HCT116 (cell line): ENCODE results near the gene JDP2. TPM values are rescaled to one million over a fixed set of nuclear protein-coding genes. Genes with fewer than 3 reads are reported as not detected.

Source experiments
- ATAC-seq: fragments of 200-7000 bp; cut with Tn5 transposase; 2 replicates; pipeline ENCODE4 v1.9.1; 2020; ENCODE audit warnings: mild to moderate bottlenecking, moderate library complexity
- BruUV-seq: library from RNA; stranded (reverse); fragments of 400-500 nt; replicated peaks from 2 replicates; lab custom pipeline; 2021; lab: Mats Ljungman, UMichigan
- CTCF ChIA-PET: fragments of 300-600 bp; sonication (Branson Sonifier 250); formaldehyde crosslinking; loops from one replicate; lab custom pipeline; 2021; ENCODE audit warnings: antibody characterized with exemption; lab: Charles Lee
- POLR2A ChIA-PET: fragments of 300-600, 350-600 bp; sonication (Branson Sonifier 250); formaldehyde crosslinking; loops from one replicate; lab custom pipeline; 2021; ENCODE audit warnings: antibody characterized with exemption; lab: Charles Lee
- RAD21 ChIA-PET, 2 experiments: fragments of 300-600 bp; sonication (Branson Sonifier 250); formaldehyde crosslinking; loops; one replicate each; lab custom pipeline; 2023; ENCODE audit warnings: low total read pairs in 2 of 2; ENCODE audit not compliant: uncharacterized antibody in 2 of 2, unreplicated experiment in 2 of 2, low non-redundant PET in 1 of 2; lab: Charles Lee
- DNase-seq: peaks from one replicate; pipeline ENCODE4 v3.0.0-alpha.2; 2010; ENCODE audit warnings: low read depth, low spot score
- H2AFZ ChIP-seq: fragments of 200-600 bp; shearing (Covaris generic), sonication (generic); 2 replicates; pipeline ENCODE4 v1.6.1; 2017; ENCODE audit warnings: low read depth, mixed run types, mixed read lengths, antibody characterized with exemption, low read length; ENCODE audit not compliant: poor library complexity, severe bottlenecking
- H3K27ac ChIP-seq: 2 replicates; pipeline ENCODE4 v1.5.1; 2012; ENCODE audit warnings: low read depth, low read length
- H3K27me3 ChIP-seq: fragments of 200-600 bp; sonication (generic); 2 replicates; pipeline ENCODE4 v1.6.1; 2016; ENCODE audit warnings: mixed run types, low read length, mixed read lengths; ENCODE audit not compliant: insufficient read depth
- H3K36me3 ChIP-seq, 2 experiments: fragments of 200-500 bp in 1 of 2; fragments of 200-600 bp in 1 of 2; sonication (Bioruptor generic) in 1 of 2; sonication (generic) in 1 of 2; 2 replicates each; pipeline versions ENCODE4 v1.5.1 to v1.6.1; 2014 to 2016; ENCODE audit warnings: low read length in 2 of 2, inconsistent platforms in 1 of 2, mixed read lengths in 1 of 2, mixed run types in 1 of 2; ENCODE audit not compliant: insufficient read depth in 2 of 2, control insufficient read depth in 1 of 2
- H3K4me1 ChIP-seq, 2 experiments: fragments of 200-600 bp in 1 of 2; sonication (generic) in 1 of 2; 2 replicates each; pipeline versions ENCODE4 v1.5.1 to v1.6.1; 2012 to 2017; ENCODE audit warnings: low read length in 2 of 2, inconsistent platforms in 1 of 2, mild to moderate bottlenecking in 1 of 2, mixed read lengths in 1 of 2, mixed run types in 1 of 2, moderate library complexity in 1 of 2; ENCODE audit not compliant: insufficient read depth in 2 of 2, control insufficient read depth in 1 of 2
- H3K4me2 ChIP-seq: fragments of 200-600 bp; sonication (generic); 2 replicates; pipeline ENCODE4 v1.6.1; 2017; ENCODE audit warnings: mixed run types, low read length, mixed read lengths
- H3K4me3 ChIP-seq, 2 experiments: fragments of 200-600 bp in 1 of 2; sonication (generic) in 1 of 2; replicated peaks in 1 of 2; 2 replicates each; pipeline ENCODE4 v1.5.1; 2011 to 2016; ENCODE audit warnings: low read length in 2 of 2, control low read depth in 1 of 2, low read depth in 1 of 2, mild to moderate bottlenecking in 1 of 2, mixed read lengths in 1 of 2, mixed run types in 1 of 2
- H3K79me2 ChIP-seq: fragments of 200-600 bp; sonication (generic); 2 replicates; pipeline ENCODE4 v1.6.1; 2017; ENCODE audit warnings: mild to moderate bottlenecking, mixed run types, low read length, moderate library complexity, mixed read lengths; ENCODE audit not compliant: insufficient read depth
- H3K9ac ChIP-seq: fragments of 200-600 bp; sonication (generic); 2 replicates; pipeline ENCODE4 v1.6.1; 2016; ENCODE audit warnings: low read length, mixed read lengths
- H3K9me2 ChIP-seq: fragments of 200-600 bp; sonication (generic), shearing (Covaris generic); 2 replicates; pipeline ENCODE4 v1.6.1; 2017; ENCODE audit warnings: mixed run types, mild to moderate bottlenecking, moderate library complexity; ENCODE audit not compliant: insufficient read depth
- H3K9me3 ChIP-seq, 2 experiments: fragments of 200-500 bp in 1 of 2; fragments of 200-600 bp in 1 of 2; sonication (Bioruptor generic) in 1 of 2; sonication (generic) in 1 of 2; 2 replicates each; pipeline ENCODE4 v1.6.1; 2014 to 2017; ENCODE audit warnings: low read length in 2 of 2, mixed read lengths in 2 of 2, inconsistent platforms in 1 of 2, low read depth in 1 of 2, mild to moderate bottlenecking in 1 of 2, mixed run types in 1 of 2, moderate library complexity in 1 of 2; ENCODE audit not compliant: control insufficient read depth in 1 of 2, insufficient read depth in 1 of 2
- H4K20me1 ChIP-seq: fragments of 200-600 bp; sonication (generic), shearing (Covaris generic); 2 replicates; pipeline ENCODE4 v1.6.1; 2017; ENCODE audit warnings: mixed run types, mild to moderate bottlenecking, moderate library complexity; ENCODE audit not compliant: insufficient read depth
- ATF3 ChIP-seq: IDR thresholded peaks from 2 replicates; pipeline ENCODE4 v1.6.1; 2012
- CTCF ChIP-seq, 3 experiments: fragments of 200-600 bp in 1 of 3; sonication (generic) in 1 of 3; IDR thresholded peaks in 2 of 3; conservative IDR thresholded peaks in 1 of 3; 2 replicates each; pipeline ENCODE4 v1.5.1; 2012 to 2017; ENCODE audit warnings: low read depth in 2 of 3, low read length in 2 of 3, antibody characterized with exemption in 1 of 3, borderline replicate concordance in 1 of 3, control low read depth in 1 of 3, mild to moderate bottlenecking in 1 of 3, mixed read lengths in 1 of 3, mixed run types in 1 of 3, moderate library complexity in 1 of 3; ENCODE audit not compliant: insufficient read depth in 1 of 3
- JUND ChIP-seq: IDR thresholded peaks from 2 replicates; pipeline ENCODE4 v1.6.1; 2012
- REST ChIP-seq: IDR thresholded peaks from 2 replicates; pipeline ENCODE4 v1.6.1; 2012; ENCODE audit warnings: low read depth
- SIN3A ChIP-seq: IDR thresholded peaks from 2 replicates; pipeline ENCODE4 v1.6.1; 2012; ENCODE audit warnings: low read depth
- SP1 ChIP-seq: IDR thresholded peaks from 2 replicates; pipeline ENCODE4 v1.6.1; 2012; ENCODE audit warnings: low read depth
- SRF ChIP-seq: IDR thresholded peaks from 2 replicates; pipeline ENCODE4 v1.6.1; 2012; ENCODE audit warnings: low read depth
- TCF7L2 ChIP-seq: IDR thresholded peaks from 2 replicates; pipeline ENCODE4 v1.7.0; 2011; ENCODE audit warnings: borderline replicate concordance, inconsistent platforms; ENCODE audit not compliant: insufficient read depth, insufficient read length; ENCODE audit errors: extremely low read depth
- YY1 ChIP-seq: IDR thresholded peaks from 2 replicates; pipeline ENCODE4 v1.6.1; 2011; ENCODE audit warnings: low read length, low read depth, moderate library complexity, mild to moderate bottlenecking; ENCODE audit not compliant: insufficient replicate concordance; ENCODE audit errors: extremely low read depth
- intact Hi-C: fragments of 100-400 bp; cut with micrococcal nuclease; formaldehyde crosslinking; loops from 2 replicates; pipeline ENCODE4 v1.10.0; 2022
- total RNA-seq: library from RNA; stranded (reverse); gene quantifications from one replicate; pipeline ENCODE4 v1.2.1, GENCODE V29; 2021; ENCODE audit not compliant: unreplicated experiment

JDP2 gene
- total RNA-seq, 1 experiment from 2014 or later = 25.4 TPM

- H3K9me3 ChIP-seq = no peaks in the 10 kb centered on the region
- H3K27me3 ChIP-seq = peaks cover 4% of the 10 kb centered on the region; the same call in 1 of the 2 replicates
- no TSS peak for BruUV-seq
- H3K4me1 ChIP-seq = no peaks in the 10 kb centered on the region
- POLR2A ChIA-PET = no interaction called here
- TF ChIP-seq SIN3A = no peak
- no peak for TF ChIP-seq CTCF (IDR thresholded peaks at IDR 0.05 in 2 of 3, conservative IDR thresholded peaks at IDR 0.05 in 1 of 3; ENCODE audit: borderline replicate concordance in 1 of 3, insufficient read depth in 1 of 3, low read depth in 2 of 3, low read length in 2 of 3)
- no peak for TF ChIP-seq JUND
- TF ChIP-seq ATF3 = no peak
- no peak for TF ChIP-seq REST
- no peak for TF ChIP-seq YY1
- TF ChIP-seq TCF7L2 = no peak
- no peak for TF ChIP-seq SP1
- TF ChIP-seq SRF = no peak
- TF ChIP-seq, all 23 proteins: peak for 0
- DNase-seq = no peak
- H3K9me2 ChIP-seq = no peaks in the 10 kb centered on the region
- H2AFZ ChIP-seq = no peak overlapping the region
- H3K36me3 ChIP-seq = no peaks in the 10 kb centered on the region
- no peak overlapping the region for H3K4me3 ChIP-seq
- no peak for ATAC-seq
- ChIA-PET CTCF (no interaction called here), RAD21 (no interaction called here)
- no peak overlapping the region for H3K9ac ChIP-seq
- H3K79me2 ChIP-seq = no peaks in the 10 kb centered on the region
- intact Hi-C loops = no loop called here
- H3K4me2 ChIP-seq = no peak overlapping the region
- no peaks in the 10 kb centered on the region for H4K20me1 ChIP-seq
- H3K27ac ChIP-seq = no peak overlapping the region
Measured at GRCh38 chr14:75479770-75480600, 52.2 kb downstream of the JDP2 start.
